Measurements from ENCODE around the gene ROR1. TPM values are rescaled to one million over a fixed set of nuclear protein-coding genes. Genes with fewer than 3 reads are reported as not detected.

ROR1 gene
- total and polyA plus RNA-seq, 2 of the 4 experiments (the other 2 are of a cell fraction) = 4.4 to 10.0 TPM

GRCh38 chr1:64122588-64122987 lies 348.8 kb downstream of the ROR1 start:
- Histone ChIP-seq H3K14ac (replicated peaks; ENCODE audit: low read depth, low read length) (no peak overlapping the region), H3K4me2 (ENCODE audit: low read depth, low read length) (no peak overlapping the region), H3K23ac (ENCODE audit: low read depth, low read length) (no peak overlapping the region), H3K9ac (ENCODE audit: low read depth, low read length) (no peak overlapping the region), H2AK9ac (replicated peaks; ENCODE audit: low read depth, low read length, poor library complexity) (no peak overlapping the region), H3K79me1 (ENCODE audit: low read depth in 1 of 2, low read length in 2 of 2) (no peaks in the 10 kb centered on the region), H3K18ac (ENCODE audit: low read depth, low read length) (no peak overlapping the region), H2BK120ac (ENCODE audit: low read depth, low read length) (no peak overlapping the region), H3K27me3 (ENCODE audit: control insufficient read depth, insufficient read depth, low read length) (peaks cover 2% of the 10 kb centered on the region; the same call in 1 of the 2 replicates), H2AFZ (replicated peaks; ENCODE audit: low read length, poor library complexity) (no peak overlapping the region), H3K4ac (ENCODE audit: low read depth, low read length) (no peak overlapping the region), H4K20me1 (ENCODE audit: insufficient read depth, low read length) (no peaks in the 10 kb centered on the region), H3K4me1 (ENCODE audit: control insufficient read depth, insufficient read depth, low read length) (no peaks in the 10 kb centered on the region; the same call in none of the 2 replicates), H2BK20ac (ENCODE audit: low read depth, low read length) (no peak overlapping the region), H4K8ac (ENCODE audit: low read depth in 2 of 2, low read length in 2 of 2) (no peak overlapping the region), H2BK5ac (ENCODE audit: low read depth, low read length, poor library complexity, severe bottlenecking) (no peak overlapping the region), H2AK5ac (ENCODE audit: low read depth, low read length) (no peak overlapping the region), H2BK15ac (ENCODE audit: low read depth, low read length) (no peak overlapping the region), H3K9me3 (ENCODE audit: control insufficient read depth, insufficient read depth, low read length) (no peaks in the 10 kb centered on the region), H4K91ac (ENCODE audit: insufficient read depth, low read depth, low read length) (no peak overlapping the region), H3K4me3 (ENCODE audit: insufficient read depth, low read depth, low read length) (no peak overlapping the region), H3K9me1 (ENCODE audit: insufficient read depth, low read length) (0 out of 2 replicates have a peak, but pooled peaks cover 3% of the 10 kb centered on the region), H4K5ac (ENCODE audit: low read depth, low read length) (no peak overlapping the region), H3K36me3 (ENCODE audit: control insufficient read depth, insufficient read depth, low read length) (no peaks in the 10 kb centered on the region), H3K56ac (ENCODE audit: extremely low read depth, insufficient read depth, low read length) (no peak overlapping the region), H3K27ac (ENCODE audit: insufficient read depth, low read length) (no peak overlapping the region)
- no peak; the same call in 1 of the 2 replicates for ATAC-seq (ENCODE audit: low read depth)
- TF ChIP-seq CEBPB (IDR thresholded peaks at IDR 0.05; ENCODE audit: low read depth, low read length) = peak; percentile 85
- no peak for TF ChIP-seq BHLHE40 (IDR thresholded peaks at IDR 0.05; ENCODE audit: low read depth, low read length)
- DNase-seq = no peak
- BruUV-seq (replicated peaks) = no TSS peak
- in situ Hi-C loops (cut with MboI; ENCODE audit: low sequenced_read_pairs) = no loop called here
- WGBS, 2 experiments (ENCODE audit: extremely low coverage in 2 of 2, insufficient read length in 1 of 2) = no CpG with 5 or more reads among the region's 3 CpGs
- intact Hi-C loops (cut with micrococcal nuclease) = no loop called here
- dilution Hi-C loops (cut with HindIII; ENCODE audit: low sequenced_read_pairs, unreplicated experiment) = no loop called here
- ChIA-PET CTCF (no interaction called here), POLR2A (ENCODE audit: unreplicated experiment) (no interaction called here)
